WTC11 (cell line): Measurements from ENCODE around the gene ZNF581. TPM values are rescaled to one million over a fixed set of nuclear protein-coding genes. Genes with fewer than 3 reads are reported as not detected.
A peak's percentile ranks its signal among the peaks of the same experiment; 100 is the strongest.

ENCODE experiments used
- ATAC-seq: fragments of 200-7000 bp; cut with Tn5 transposase; 2 replicates; pipeline ENCODE4 v1.10.0; 2021; ENCODE audit warnings: mild to moderate bottlenecking, moderate library complexity
- CTCF ChIA-PET: fragments of 300-600 bp; sonication (Branson Sonifier 250); formaldehyde crosslinking; loops from one replicate; lab custom pipeline; 2021; ENCODE audit warnings: antibody characterized with exemption; lab: Charles Lee
- POLR2A ChIA-PET: fragments of 350-600 bp; sonication (Branson Sonifier 250); formaldehyde crosslinking; loops from one replicate; lab custom pipeline; 2021; ENCODE audit warnings: antibody characterized with exemption; lab: Charles Lee
- DNase-seq: peaks from one replicate; pipeline ENCODE4 v3.0.0; 2021; ENCODE audit warnings: low spot score
- H3K27ac Mint-ChIP-seq: 2 replicates; pipeline ENCODE4 v1.8.0; 2021; ENCODE audit warnings: mixed read lengths
- H3K27me3 Mint-ChIP-seq: 2 replicates; pipeline ENCODE4 v1.8.0; 2021; ENCODE audit warnings: low read depth, mild to moderate bottlenecking, moderate library complexity, mixed read lengths
- H3K36me3 Mint-ChIP-seq: 2 replicates; pipeline ENCODE4 v1.8.0; 2021; ENCODE audit warnings: mixed read lengths
- H3K4me1 Mint-ChIP-seq: 2 replicates; pipeline ENCODE4 v1.8.0; 2022; ENCODE audit warnings: mixed read lengths
- H3K4me3 Mint-ChIP-seq: 2 replicates; pipeline ENCODE4 v1.8.0; 2021; ENCODE audit warnings: mild to moderate bottlenecking, moderate library complexity, mixed read lengths
- H3K9me3 Mint-ChIP-seq: 2 replicates; pipeline ENCODE4 v1.8.0; 2021; ENCODE audit warnings: mixed read lengths
- ATF6 ChIP-seq: sonication (generic); formaldehyde crosslinking; IDR thresholded peaks from 2 replicates; pipeline ENCODE4 v1.8.1; 2023; ENCODE audit warnings: mild to moderate bottlenecking, missing genetic modification reagents
- ELF4 ChIP-seq: sonication (generic); formaldehyde crosslinking; IDR thresholded peaks from 2 replicates; pipeline ENCODE4 v1.8.1; 2022; ENCODE audit warnings: low read depth, mild to moderate bottlenecking, moderate library complexity, missing genetic modification reagents
- ERG ChIP-seq: fragments of 250-450 bp; sonication (Bioruptor Pico); IDR thresholded peaks from 2 replicates; pipeline ENCODE4 v1.8.0; 2021; ENCODE audit warnings: mild to moderate bottlenecking
- FOXJ3 ChIP-seq: sonication (generic); formaldehyde crosslinking; IDR thresholded peaks from 2 replicates; pipeline ENCODE4 v1.9.0; 2021; ENCODE audit warnings: missing genetic modification reagents, mild to moderate bottlenecking, borderline replicate concordance
- FOXK1 ChIP-seq: sonication (generic); formaldehyde crosslinking; IDR thresholded peaks from 2 replicates; pipeline ENCODE4 v1.8.0; 2022; ENCODE audit warnings: mild to moderate bottlenecking, moderate library complexity, missing genetic modification reagents
- GABPB1 ChIP-seq: sonication (generic); formaldehyde crosslinking; IDR thresholded peaks from 2 replicates; pipeline ENCODE4 v1.8.1; 2023; ENCODE audit warnings: mild to moderate bottlenecking, missing genetic modification reagents
- JUN ChIP-seq: sonication (generic); formaldehyde crosslinking; IDR thresholded peaks from 2 replicates; pipeline ENCODE4 v1.8.0; 2023; ENCODE audit warnings: mild to moderate bottlenecking, missing genetic modification reagents
- NR1H2 ChIP-seq: sonication (generic); formaldehyde crosslinking; IDR thresholded peaks from 2 replicates; pipeline ENCODE4 v1.9.0; 2021; ENCODE audit warnings: mild to moderate bottlenecking, moderate library complexity, missing genetic modification reagents
- NR2C2 ChIP-seq: sonication (generic); formaldehyde crosslinking; IDR thresholded peaks from 2 replicates; pipeline ENCODE4 v1.8.0; 2022; ENCODE audit warnings: mild to moderate bottlenecking, missing genetic modification reagents
- NR3C1 ChIP-seq: sonication (generic); formaldehyde crosslinking; conservative IDR thresholded peaks from 2 replicates; pipeline ENCODE4 v1.8.1; 2023; ENCODE audit warnings: low read depth, mild to moderate bottlenecking, missing genetic modification reagents
- RELA ChIP-seq: sonication (generic); formaldehyde crosslinking; IDR thresholded peaks from 2 replicates; pipeline ENCODE4 v1.8.1; 2022; ENCODE audit warnings: missing genetic modification reagents, mild to moderate bottlenecking, borderline replicate concordance
- SMAD3 ChIP-seq: sonication (generic); formaldehyde crosslinking; IDR thresholded peaks from 2 replicates; pipeline ENCODE4 v1.8.0; 2022; ENCODE audit warnings: missing genetic modification reagents, mild to moderate bottlenecking, borderline replicate concordance
- SMAD4 ChIP-seq: sonication (generic); formaldehyde crosslinking; IDR thresholded peaks from 2 replicates; pipeline ENCODE4 v1.8.0; 2022; ENCODE audit warnings: mild to moderate bottlenecking, missing genetic modification reagents
- ZNF396 ChIP-seq: fragments of 250-450 bp; sonication (Bioruptor Pico); IDR thresholded peaks from 2 replicates; pipeline ENCODE4 v1.8.0; 2021; ENCODE audit warnings: mild to moderate bottlenecking, moderate library complexity, borderline replicate concordance
- ZNF416 ChIP-seq: fragments of 250-450 bp; sonication (Bioruptor Pico); IDR thresholded peaks from 2 replicates; pipeline ENCODE4 v1.9.0; 2021; ENCODE audit warnings: mild to moderate bottlenecking, inconsistent platforms
- ZNF423 ChIP-seq: fragments of 250-450 bp; sonication (Bioruptor Pico); IDR thresholded peaks from 2 replicates; pipeline ENCODE4 v2.1.2; 2022; ENCODE audit warnings: mild to moderate bottlenecking, moderate library complexity
- total RNA-seq: library from RNA; stranded (reverse); gene quantifications from 3 replicates; pipeline ENCODE4 v1.2.3, GENCODE V29; 2021
- TF ChIP-seq, protein P1 (sequence below): fragments of 250-450 bp; sonication (Bioruptor Pico); conservative IDR thresholded peaks from 2 replicates; pipeline ENCODE4 v1.9.0; 2021; ENCODE audit warnings: mild to moderate bottlenecking
- TF ChIP-seq, protein P2 (sequence below): sonication (generic); formaldehyde crosslinking; IDR thresholded peaks from 2 replicates; pipeline ENCODE4 v1.8.1; 2022; ENCODE audit warnings: mild to moderate bottlenecking, moderate library complexity, missing genetic modification reagents
- TF ChIP-seq, protein P3 (sequence below): fragments of 250-450 bp; sonication (Bioruptor Pico); IDR thresholded peaks from 2 replicates; pipeline ENCODE4 v2.1.2; 2022; ENCODE audit warnings: mild to moderate bottlenecking, moderate library complexity
- TF ChIP-seq, protein P4 (sequence below): sonication (generic); formaldehyde crosslinking; IDR thresholded peaks from 2 replicates; pipeline ENCODE4 v1.8.1; 2023; ENCODE audit warnings: mild to moderate bottlenecking, missing genetic modification reagents, borderline replicate concordance
- TF ChIP-seq, protein P5 (sequence below): sonication (generic); formaldehyde crosslinking; IDR thresholded peaks from 2 replicates; pipeline ENCODE4 v1.8.1; 2023; ENCODE audit warnings: mild to moderate bottlenecking, missing genetic modification reagents, moderate library complexity
- TF ChIP-seq, protein P6 (sequence below): sonication (generic); formaldehyde crosslinking; IDR thresholded peaks from 2 replicates; pipeline ENCODE4 v1.8.1; 2023; ENCODE audit warnings: mild to moderate bottlenecking, missing genetic modification reagents, moderate library complexity
- TF ChIP-seq, protein P7 (sequence below): sonication (generic); formaldehyde crosslinking; IDR thresholded peaks from 2 replicates; pipeline ENCODE4 v1.8.0; 2022; ENCODE audit warnings: mild to moderate bottlenecking, missing genetic modification reagents

Gene ZNF581
- total RNA-seq, 1 experiment from 2014 or later, result 100 TPM

DNA sequence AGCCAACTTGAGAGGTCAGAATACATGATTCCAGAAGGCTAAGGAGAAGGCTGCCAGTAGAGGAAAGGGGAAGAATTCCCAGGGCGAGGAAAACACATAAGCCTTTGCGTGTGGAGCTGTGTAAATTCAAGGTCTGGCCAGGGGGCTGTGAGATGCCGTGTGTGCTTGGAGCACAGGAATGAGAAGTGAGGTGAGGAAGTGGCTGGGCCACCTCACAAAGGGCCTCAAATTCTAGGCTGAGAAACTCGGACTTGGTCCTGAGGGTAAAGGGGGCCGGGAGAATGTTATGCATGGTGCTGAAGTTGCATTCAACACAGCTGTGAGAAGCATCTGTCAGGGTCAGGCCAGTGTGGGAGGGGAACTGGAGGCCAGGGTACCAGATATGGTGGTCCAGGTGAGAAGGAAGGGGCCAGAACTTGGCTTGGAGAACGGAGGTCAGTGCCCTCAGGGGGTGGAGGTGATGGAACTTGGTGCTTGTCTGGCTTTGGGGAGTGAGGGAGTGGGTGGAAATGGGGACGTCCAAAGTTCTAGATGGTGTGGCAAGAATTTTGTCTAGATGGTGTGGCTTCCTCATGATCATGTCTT is 7.5 kb upstream of the ZNF581 start (continued):
- TF ChIP-seq ZNF416 (CRISPR knock-in tag) (no peak), NR3C1 (CRISPR knock-in tag) (no peak), FOXJ3 (CRISPR knock-in tag) (no peak), NR1H2 (no peak), FOXK1 (CRISPR knock-in tag) (no peak), ZNF423 (no peak), RELA (CRISPR knock-in tag) (no peak), JUN (CRISPR knock-in tag) (no peak), NR2C2 (CRISPR knock-in tag) (no peak)
- TF ChIP-seq, protein P1, sequence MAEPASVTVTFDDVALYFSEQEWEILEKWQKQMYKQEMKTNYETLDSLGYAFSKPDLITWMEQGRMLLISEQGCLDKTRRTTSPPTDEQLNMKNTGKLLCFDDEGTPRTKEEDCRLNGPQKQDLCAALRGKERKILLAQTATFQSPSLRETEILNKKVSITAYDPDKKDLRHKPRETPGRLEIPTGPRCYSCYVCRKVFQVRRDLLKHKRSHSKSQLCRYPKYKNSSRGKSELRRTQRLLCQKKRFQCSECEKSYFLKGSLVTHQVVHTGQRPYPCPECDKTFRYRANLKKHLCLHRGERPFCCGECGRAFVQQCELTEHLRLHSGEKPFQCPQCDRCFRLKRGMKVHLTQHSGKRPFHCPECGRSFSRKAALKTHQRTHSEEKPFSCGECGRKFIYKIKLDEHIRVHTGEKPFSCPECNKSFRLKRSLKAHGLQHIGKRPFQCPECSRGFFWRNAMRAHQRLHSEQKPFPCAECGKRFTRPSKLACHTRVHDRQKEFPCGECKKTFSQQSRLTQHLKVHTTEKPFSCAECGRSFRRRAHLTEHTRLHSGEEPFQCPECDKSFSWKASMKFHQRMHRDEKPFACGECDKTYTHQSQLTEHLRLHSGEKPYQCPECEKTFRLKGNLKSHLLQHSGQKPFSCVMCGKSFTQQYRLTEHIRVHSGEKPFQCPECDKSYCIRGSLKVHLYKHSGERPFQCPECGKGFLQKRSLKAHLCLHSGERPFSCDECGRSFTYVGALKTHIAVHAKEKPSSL (CRISPR knock-in tag), result no peak
- TF ChIP-seq, protein P2, sequence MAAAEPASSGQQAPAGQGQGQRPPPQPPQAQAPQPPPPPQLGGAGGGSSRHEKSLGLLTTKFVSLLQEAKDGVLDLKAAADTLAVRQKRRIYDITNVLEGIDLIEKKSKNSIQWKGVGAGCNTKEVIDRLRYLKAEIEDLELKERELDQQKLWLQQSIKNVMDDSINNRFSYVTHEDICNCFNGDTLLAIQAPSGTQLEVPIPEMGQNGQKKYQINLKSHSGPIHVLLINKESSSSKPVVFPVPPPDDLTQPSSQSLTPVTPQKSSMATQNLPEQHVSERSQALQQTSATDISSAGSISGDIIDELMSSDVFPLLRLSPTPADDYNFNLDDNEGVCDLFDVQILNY (CRISPR knock-in tag), result no peak
- TF ChIP-seq, protein P3, sequence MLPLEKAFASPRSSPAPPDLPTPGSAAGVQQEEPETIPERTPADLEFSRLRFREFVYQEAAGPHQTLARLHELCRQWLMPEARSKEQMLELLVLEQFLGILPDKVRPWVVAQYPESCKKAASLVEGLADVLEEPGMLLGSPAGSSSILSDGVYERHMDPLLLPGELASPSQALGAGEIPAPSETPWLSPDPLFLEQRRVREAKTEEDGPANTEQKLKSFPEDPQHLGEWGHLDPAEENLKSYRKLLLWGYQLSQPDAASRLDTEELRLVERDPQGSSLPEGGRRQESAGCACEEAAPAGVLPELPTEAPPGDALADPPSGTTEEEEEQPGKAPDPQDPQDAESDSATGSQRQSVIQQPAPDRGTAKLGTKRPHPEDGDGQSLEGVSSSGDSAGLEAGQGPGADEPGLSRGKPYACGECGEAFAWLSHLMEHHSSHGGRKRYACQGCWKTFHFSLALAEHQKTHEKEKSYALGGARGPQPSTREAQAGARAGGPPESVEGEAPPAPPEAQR (CRISPR knock-in tag), result no peak
- TF ChIP-seq, protein P4, sequence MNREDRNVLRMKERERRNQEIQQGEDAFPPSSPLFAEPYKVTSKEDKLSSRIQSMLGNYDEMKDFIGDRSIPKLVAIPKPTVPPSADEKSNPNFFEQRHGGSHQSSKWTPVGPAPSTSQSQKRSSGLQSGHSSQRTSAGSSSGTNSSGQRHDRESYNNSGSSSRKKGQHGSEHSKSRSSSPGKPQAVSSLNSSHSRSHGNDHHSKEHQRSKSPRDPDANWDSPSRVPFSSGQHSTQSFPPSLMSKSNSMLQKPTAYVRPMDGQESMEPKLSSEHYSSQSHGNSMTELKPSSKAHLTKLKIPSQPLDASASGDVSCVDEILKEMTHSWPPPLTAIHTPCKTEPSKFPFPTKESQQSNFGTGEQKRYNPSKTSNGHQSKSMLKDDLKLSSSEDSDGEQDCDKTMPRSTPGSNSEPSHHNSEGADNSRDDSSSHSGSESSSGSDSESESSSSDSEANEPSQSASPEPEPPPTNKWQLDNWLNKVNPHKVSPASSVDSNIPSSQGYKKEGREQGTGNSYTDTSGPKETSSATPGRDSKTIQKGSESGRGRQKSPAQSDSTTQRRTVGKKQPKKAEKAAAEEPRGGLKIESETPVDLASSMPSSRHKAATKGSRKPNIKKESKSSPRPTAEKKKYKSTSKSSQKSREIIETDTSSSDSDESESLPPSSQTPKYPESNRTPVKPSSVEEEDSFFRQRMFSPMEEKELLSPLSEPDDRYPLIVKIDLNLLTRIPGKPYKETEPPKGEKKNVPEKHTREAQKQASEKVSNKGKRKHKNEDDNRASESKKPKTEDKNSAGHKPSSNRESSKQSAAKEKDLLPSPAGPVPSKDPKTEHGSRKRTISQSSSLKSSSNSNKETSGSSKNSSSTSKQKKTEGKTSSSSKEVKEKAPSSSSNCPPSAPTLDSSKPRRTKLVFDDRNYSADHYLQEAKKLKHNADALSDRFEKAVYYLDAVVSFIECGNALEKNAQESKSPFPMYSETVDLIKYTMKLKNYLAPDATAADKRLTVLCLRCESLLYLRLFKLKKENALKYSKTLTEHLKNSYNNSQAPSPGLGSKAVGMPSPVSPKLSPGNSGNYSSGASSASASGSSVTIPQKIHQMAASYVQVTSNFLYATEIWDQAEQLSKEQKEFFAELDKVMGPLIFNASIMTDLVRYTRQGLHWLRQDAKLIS (CRISPR knock-in tag), result no peak
- TF ChIP-seq, protein P5, sequence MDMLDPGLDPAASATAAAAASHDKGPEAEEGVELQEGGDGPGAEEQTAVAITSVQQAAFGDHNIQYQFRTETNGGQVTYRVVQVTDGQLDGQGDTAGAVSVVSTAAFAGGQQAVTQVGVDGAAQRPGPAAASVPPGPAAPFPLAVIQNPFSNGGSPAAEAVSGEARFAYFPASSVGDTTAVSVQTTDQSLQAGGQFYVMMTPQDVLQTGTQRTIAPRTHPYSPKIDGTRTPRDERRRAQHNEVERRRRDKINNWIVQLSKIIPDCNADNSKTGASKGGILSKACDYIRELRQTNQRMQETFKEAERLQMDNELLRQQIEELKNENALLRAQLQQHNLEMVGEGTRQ (CRISPR knock-in tag), result no peak
- TF ChIP-seq, protein P6, sequence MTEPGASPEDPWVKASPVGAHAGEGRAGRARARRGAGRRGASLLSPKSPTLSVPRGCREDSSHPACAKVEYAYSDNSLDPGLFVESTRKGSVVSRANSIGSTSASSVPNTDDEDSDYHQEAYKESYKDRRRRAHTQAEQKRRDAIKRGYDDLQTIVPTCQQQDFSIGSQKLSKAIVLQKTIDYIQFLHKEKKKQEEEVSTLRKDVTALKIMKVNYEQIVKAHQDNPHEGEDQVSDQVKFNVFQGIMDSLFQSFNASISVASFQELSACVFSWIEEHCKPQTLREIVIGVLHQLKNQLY (CRISPR knock-in tag), result no peak

DNA sequence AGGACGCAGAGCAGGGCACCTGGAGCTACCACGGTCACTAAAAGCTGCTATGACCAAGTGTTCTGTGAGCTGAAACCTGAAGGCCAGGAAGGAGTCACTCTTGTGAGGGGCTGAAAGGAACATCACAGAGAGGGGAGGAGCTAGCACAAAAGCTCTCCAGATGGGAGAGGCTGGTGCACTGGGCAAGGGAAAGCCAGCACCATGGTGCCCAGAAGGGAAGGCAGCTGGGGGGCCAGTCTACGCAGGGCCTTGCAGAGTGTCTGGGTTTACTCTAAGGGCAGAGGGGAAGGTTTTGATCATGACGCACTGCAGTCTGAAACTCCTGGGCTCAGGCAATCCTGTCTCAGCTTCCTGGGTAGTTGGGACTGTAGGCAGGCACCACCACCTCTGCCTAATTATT is 6.7 kb upstream of the ZNF581 start:
- Mint-ChIP-seq H3K27ac (peak overlapping the region; percentile 82), H3K27me3 (peaks cover 9% of the 10 kb centered on the region), H3K36me3 (peaks cover 16% of the 10 kb centered on the region), H3K4me3 (peak overlapping the region; percentile 100), H3K4me1 (peaks cover 32% of the 10 kb centered on the region), H3K9me3 (peaks cover 4% of the 10 kb centered on the region)
- ChIA-PET CTCF (interaction anchor here (1.0 to 2.9 kb wide), 5 partner anchors 12 to 169 kb away, joined by 3 to 10 read pairs (median 4); partner anchors contain the start of genes ZNF784 and ZNF865), POLR2A (no interaction called here)
- ATAC-seq (no peak), DNase-seq (no peak)
- TF ChIP-seq, protein P7, sequence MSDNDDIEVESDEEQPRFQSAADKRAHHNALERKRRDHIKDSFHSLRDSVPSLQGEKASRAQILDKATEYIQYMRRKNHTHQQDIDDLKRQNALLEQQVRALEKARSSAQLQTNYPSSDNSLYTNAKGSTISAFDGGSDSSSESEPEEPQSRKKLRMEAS, result no peak
- TF ChIP-seq GABPB1 (CRISPR knock-in tag), result no peak
- no peak for TF ChIP-seq ZNF396
- TF ChIP-seq ZNF423, result no peak
- no peak for TF ChIP-seq ATF6 (CRISPR knock-in tag)
- no peak for TF ChIP-seq ERG (CRISPR knock-in tag)
- TF ChIP-seq ELF4 (CRISPR knock-in tag), result no peak
- TF ChIP-seq SMAD3 (CRISPR knock-in tag), result no peak
- no peak for TF ChIP-seq SMAD4 (CRISPR knock-in tag)
